K562 (cell line): ENCODE results near the gene ERVFRD-1. TPM values are rescaled to one million over a fixed set of nuclear protein-coding genes. Genes with fewer than 3 reads are reported as not detected.

ENCODE experiments used
- ATAC-seq: fragments of 200-7000 bp; cut with Tn5 transposase; 3 replicates; pipeline ENCODE4 v1.9.1; 2020; ENCODE audit warnings: moderate library complexity
- BruUV-seq: library from RNA; stranded (reverse); fragments of 400-500 nt; replicated peaks from 2 replicates; lab custom pipeline; 2021; lab: Mats Ljungman, UMichigan
- CTCF ChIA-PET: fragments of 300-600 bp; formaldehyde crosslinking; extraction: SDS; loops from one replicate; lab custom pipeline; 2021; ENCODE audit warnings: low intra/inter-chr PET ratio; lab: Yijun Ruan, JAX
- POLR2A ChIA-PET: fragments of 300-600, 350-650 bp; sonication (Branson Sonifier 250); formaldehyde crosslinking; extraction: SDS; loops from one replicate; lab custom pipeline; 2021; ENCODE audit warnings: antibody characterized with exemption, inconsistent platforms; lab: Yijun Ruan, JAX
- DNase-seq, 4 experiments: peaks; one replicate each; pipeline versions ENCODE4 v3.0.0 to v3.0.0-alpha.2; 2011 to 2018; ENCODE audit warnings: low spot score in 3 of 4, mixed read lengths in 3 of 4; ENCODE audit errors: extremely low read depth in 1 of 4
- FAIRE-seq: peaks from 2 replicates; lab custom pipeline; 2011; peaks lifted over from hg19 to GRCh38; lab: Jason Lieb, UNC
- H2AFZ ChIP-seq: 2 replicates; pipeline ENCODE4 v1.6.0; 2011; ENCODE audit warnings: low read depth, low read length, control low read depth, inconsistent platforms
- H3K27ac ChIP-seq: fragments of 200-600 bp; 3 replicates; pipeline ENCODE4 v1.8.0; 2011; ENCODE audit warnings: low read depth, mild to moderate bottlenecking, control low read depth, inconsistent platforms, low read length, moderate library complexity, mixed read lengths; ENCODE audit errors: extremely low read depth
- H3K27me3 ChIP-seq, 2 experiments: fragments of 300-600 bp in 1 of 2; 2 replicates in 1 of 2; 3 replicates in 1 of 2; pipeline versions ENCODE4 v1.6.0 to v1.8.0; 2011; ENCODE audit warnings: inconsistent platforms in 2 of 2, low read length in 2 of 2, mild to moderate bottlenecking in 1 of 2, mixed read lengths in 1 of 2, moderate library complexity in 1 of 2; ENCODE audit not compliant: control insufficient read depth in 2 of 2, insufficient read depth in 2 of 2
- H3K36me3 ChIP-seq: fragments of 300-600 bp; 3 replicates; pipeline ENCODE4 v1.8.0; 2011; ENCODE audit warnings: mild to moderate bottlenecking, low read length, inconsistent platforms; ENCODE audit not compliant: control insufficient read depth, insufficient read depth
- H3K4me1 ChIP-seq, 2 experiments: fragments of 200-600 bp in 1 of 2; replicated peaks in 1 of 2; 2 replicates in 1 of 2; 3 replicates in 1 of 2; pipeline versions ENCODE4 v1.5.1 to v1.8.0; 2011; ENCODE audit warnings: inconsistent platforms in 2 of 2, low read length in 2 of 2, mild to moderate bottlenecking in 1 of 2, mixed read lengths in 1 of 2, moderate library complexity in 1 of 2; ENCODE audit not compliant: control insufficient read depth in 2 of 2, insufficient read depth in 2 of 2
- H3K4me2 ChIP-seq: 2 replicates; pipeline ENCODE4 v1.6.1; 2011; ENCODE audit warnings: low read length, control low read depth, inconsistent platforms, mixed read lengths; ENCODE audit not compliant: insufficient read depth
- H3K4me3 ChIP-seq: fragments of 200-600 bp; sonication (generic), shearing (Covaris generic); 2 replicates; pipeline ENCODE4 v1.5.1; 2016; ENCODE audit warnings: control low read depth, inconsistent platforms
- H3K79me2 ChIP-seq: fragments of 200-600 bp; 3 replicates; pipeline ENCODE4 v1.8.0; 2011; ENCODE audit warnings: low read length, inconsistent platforms; ENCODE audit not compliant: control insufficient read depth, insufficient read depth
- H3K9ac ChIP-seq, 2 experiments: 2 replicates each; pipeline versions ENCODE4 v1.6.0 to v1.6.1; 2011; ENCODE audit warnings: low read depth in 2 of 2, low read length in 2 of 2, control low read depth in 1 of 2, inconsistent platforms in 1 of 2, mild to moderate bottlenecking in 1 of 2, mixed read lengths in 1 of 2; ENCODE audit not compliant: insufficient read depth in 1 of 2
- H3K9me1 ChIP-seq: one replicate; pipeline ENCODE4 v1.6.0; 2011; ENCODE audit warnings: inconsistent platforms, mild to moderate bottlenecking, low read length, moderate library complexity; ENCODE audit not compliant: control insufficient read depth, insufficient read depth
- H3K9me3 ChIP-seq: replicated peaks from 2 replicates; pipeline ENCODE4 v1.5.1; 2011; ENCODE audit warnings: low read depth, low read length, inconsistent platforms; ENCODE audit not compliant: control insufficient read depth, insufficient read depth
- H4K20me1 ChIP-seq: replicated peaks from 2 replicates; pipeline ENCODE4 v1.6.1; 2011; ENCODE audit warnings: low read length, inconsistent platforms, mixed read lengths; ENCODE audit not compliant: control insufficient read depth, insufficient read depth
- CHAMP1 ChIP-seq: fragments of 450-650 bp; IDR thresholded peaks from 2 replicates; pipeline ENCODE4 v1.6.1; 2016; ENCODE audit warnings: mild to moderate bottlenecking
- ZNF512 ChIP-seq: IDR thresholded peaks from 2 replicates; pipeline ENCODE4 v1.6.1; 2016; ENCODE audit warnings: missing genetic modification characterization, missing compliant biosample characterization
- WGBS: fragments of 100-300 bp; shearing (Covaris generic); methylation state at CpG from one replicate; pipeline ENCODE4 v1.1.6; 2016; ENCODE audit warnings: low coverage, mixed read lengths; ENCODE audit not compliant: insufficient coverage; ENCODE audit errors: missing lambda C conversion rate; 5-methylcytosine and 5-hydroxymethylcytosine counted together
- in situ Hi-C: fragments of 300-500 bp; cut with MboI; formaldehyde crosslinking; loops from 4 replicates; pipeline ENCODE4 v1.15.0; 2018; ENCODE audit warnings: inconsistent platforms, mixed read lengths
- intact Hi-C: fragments of 100-400 bp; cut with micrococcal nuclease; formaldehyde crosslinking; loops from 2 replicates; pipeline ENCODE4 v1.14.2; 2022
- polyA plus RNA-seq, 8 experiments: library from polyadenylated mRNA; depleted of rRNA in 4 of 8; stranded (reverse) in 5 of 8; unstranded in 3 of 8; fragments of >200 nt; fragmentation: Nextera tagmentation in 2 of 8; fragmentation: Illumina TruSeq in 1 of 8; extraction: Ambion mirVana in 2 of 8; extraction: Trizol in 1 of 8; gene quantifications; 2 replicates each; pipeline versions ENCODE4 v1.2.1 to v1.2.3, GENCODE V29; 2011 to 2014; ENCODE audit warnings: inconsistent platforms in 1 of 8, missing spikeins in 1 of 8
- total RNA-seq, 7 experiments: library from RNA; depleted of rRNA in 6 of 7; stranded (reverse); fragments of >200 nt in 6 of 7; fragmentation: Illumina TruSeq in 2 of 7; extraction: Trizol in 2 of 7; gene quantifications; 2 replicates each; pipeline versions ENCODE4 v1.2.1 to v1.2.3, GENCODE V29; 2011 to 2021; ENCODE audit warnings: low replicate concordance in 1 of 7

The ERVFRD-1 gene
- total and polyA plus RNA-seq, 9 of the 15 experiments (the other 6 are each of a cell fraction or from before 2014, with no cell fraction given), result 0.05 to 0.14 (median 0.09) TPM; not detected in 2

- no peak for FAIRE-seq
These were observed 30.9 kb upstream of the ERVFRD-1 start for GRCh38 chr6:11142296-11143027.

More at GRCh38 chr6:11142296-11143027, 30.9 kb upstream of the ERVFRD-1 start:
- Histone ChIP-seq H3K79me2 (no peaks in the 10 kb centered on the region), H3K9me3 (no peaks in the 10 kb centered on the region), H3K36me3 (no peaks in the 10 kb centered on the region), H3K9me1 (no peaks in the 10 kb centered on the region), H3K4me2 (no peak overlapping the region), H4K20me1 (no peaks in the 10 kb centered on the region), H3K9ac (no peak overlapping the region), H3K27ac (no peak overlapping the region), H2AFZ (no peak overlapping the region), H3K4me1 (peaks cover 0 to 8% of the 10 kb centered on the region in 2 experiments; a peak in 3 of 5 replicates), H3K27me3 (peaks cover 0 to 10% of the 10 kb centered on the region in 2 experiments; a peak in 2 of 5 replicates), H3K4me3 (no peak overlapping the region)
- ATAC-seq, result no peak
- WGBS, result 72% methylated on average over 7 of the region's 8 CpGs
- ChIA-PET POLR2A (no interaction called here), CTCF (interaction anchor here (3.5 kb wide), 1 partner anchor 353 kb away, joined by 68 read pairs; no protein-coding TSS in a partner anchor)
- no peak for DNase-seq
- intact Hi-C loops (loop anchor here (5.0 to 10.0 kb wide), 3 partner anchors 45 to 188 kb away; partner anchors contain the start of gene NEDD9), in situ Hi-C loops (no loop called here)
- TF ChIP-seq ZNF512 (tag) (peak; percentile 74), CHAMP1 (no peak)
- no TSS peak for BruUV-seq
